PC-3 (cell line): ENCODE data around the gene PLA2G4A. TPM values are rescaled to one million over a fixed set of nuclear protein-coding genes. Genes with fewer than 3 reads are reported as not detected.

ENCODE experiments used
- ATAC-seq: fragments of 200-7000 bp; cut with Tn5 transposase; 2 replicates; pipeline ENCODE4 v1.9.1; 2020; ENCODE audit warnings: mild to moderate bottlenecking, moderate library complexity
- BruUV-seq: library from RNA; stranded (reverse); fragments of 400-500 nt; replicated peaks from 2 replicates; lab custom pipeline; 2021; lab: Mats Ljungman, UMichigan
- CTCF ChIA-PET: fragments of 300-600 bp; sonication (Branson Sonifier 250); formaldehyde crosslinking; loops from one replicate; lab custom pipeline; 2022; ENCODE audit warnings: antibody characterized with exemption; lab: Charles Lee
- POLR2A ChIA-PET: fragments of 300-600 bp; sonication (Branson Sonifier 250); formaldehyde crosslinking; loops from one replicate; lab custom pipeline; 2022; ENCODE audit warnings: antibody characterized with exemption; ENCODE audit not compliant: unreplicated experiment; lab: Charles Lee
- DNase-seq: peaks from one replicate; pipeline ENCODE4 v3.0.0-alpha.2; 2015
- H2AFZ ChIP-seq: fragments of 300-600 bp; sonication (generic); 2 replicates; pipeline ENCODE4 v1.6.0; 2016; ENCODE audit warnings: antibody characterized with exemption, low read length
- H3F3A ChIP-seq: fragments of 300-600 bp; sonication (generic); one replicate; pipeline ENCODE4 v1.6.0; 2017; ENCODE audit warnings: antibody characterized with exemption, low read length, control low read depth, mild to moderate bottlenecking; ENCODE audit not compliant: unreplicated experiment
- H3K27ac ChIP-seq: fragments of 300-600 bp; sonication (generic); 2 replicates; pipeline ENCODE4 v1.5.1; 2016; ENCODE audit warnings: mild to moderate bottlenecking, low read length
- H3K27me3 ChIP-seq: fragments of 300-600 bp; sonication (generic); 2 replicates; pipeline ENCODE4 v1.6.1; 2016; ENCODE audit warnings: low read length, mixed read lengths
- H3K36me3 ChIP-seq: fragments of 300-600 bp; sonication (generic); 2 replicates; pipeline ENCODE4 v1.6.1; 2016; ENCODE audit warnings: low read depth, mixed run types, low read length, mixed read lengths
- H3K4me1 ChIP-seq: fragments of 300-600 bp; sonication (generic); 2 replicates; pipeline ENCODE4 v1.5.1; 2016; ENCODE audit warnings: low read length; ENCODE audit not compliant: insufficient read depth
- H3K4me2 ChIP-seq: fragments of 300-600 bp; sonication (generic); 2 replicates; pipeline ENCODE4 v1.6.0; 2016; ENCODE audit warnings: low read length
- H3K4me3 ChIP-seq: fragments of 300-600 bp; sonication (generic); 2 replicates; pipeline ENCODE4 v1.5.1; 2016; ENCODE audit warnings: mild to moderate bottlenecking, low read length, mixed read lengths
- H3K79me2 ChIP-seq: fragments of 300-600 bp; sonication (generic); 2 replicates; pipeline ENCODE4 v1.6.1; 2017; ENCODE audit warnings: low read length, mixed read lengths
- H3K9ac ChIP-seq: fragments of 300-600 bp; sonication (generic); 2 replicates; pipeline ENCODE4 v1.6.0; 2016; ENCODE audit warnings: mild to moderate bottlenecking, low read length
- H3K9me2 ChIP-seq: fragments of 300-600 bp; sonication (generic); replicated peaks from 2 replicates; pipeline ENCODE4 v1.6.1; 2016; ENCODE audit warnings: mixed run types, low read length, mixed read lengths
- H3K9me3 ChIP-seq: fragments of 300-600 bp; sonication (generic); 2 replicates; pipeline ENCODE4 v1.6.1; 2016; ENCODE audit warnings: low read length, mixed read lengths
- H4K20me1 ChIP-seq: fragments of 300-600 bp; sonication (generic); 2 replicates; pipeline ENCODE4 v1.6.1; 2016; ENCODE audit warnings: low read length, mixed read lengths
- EZH2 ChIP-seq: fragments of 300-600 bp; sonication (generic); IDR thresholded peaks from one replicate; pipeline ENCODE4 v1.6.1; 2017; ENCODE audit warnings: antibody characterized with exemption, mild to moderate bottlenecking, low read length; ENCODE audit not compliant: unreplicated experiment
- EZH2phosphoT487 ChIP-seq: fragments of 300-600 bp; sonication (generic); IDR thresholded peaks from 2 replicates; pipeline ENCODE4 v1.6.1; 2018; ENCODE audit warnings: mild to moderate bottlenecking, antibody characterized with exemption, low read length, borderline replicate concordance
- intact Hi-C: fragments of 100-400 bp; cut with micrococcal nuclease; formaldehyde crosslinking; loops from 2 replicates; pipeline ENCODE4 v1.9.0; 2023
- total RNA-seq: library from RNA; depleted of rRNA; stranded (reverse); fragments of >200 nt; gene quantifications from 2 replicates; pipeline ENCODE4 v1.2.3, GENCODE V29; 2014
- TF ChIP-seq, protein P1 (sequence below): fragments of 300-600 bp; sonication (generic); conservative IDR thresholded peaks from 2 replicates; pipeline ENCODE4 v1.5.1; 2017; ENCODE audit warnings: antibody characterized with exemption, low read depth, mild to moderate bottlenecking, low read length

The PLA2G4A gene
- total RNA-seq, 1 experiment from 2014 or later: 2.3 TPM

DNA sequence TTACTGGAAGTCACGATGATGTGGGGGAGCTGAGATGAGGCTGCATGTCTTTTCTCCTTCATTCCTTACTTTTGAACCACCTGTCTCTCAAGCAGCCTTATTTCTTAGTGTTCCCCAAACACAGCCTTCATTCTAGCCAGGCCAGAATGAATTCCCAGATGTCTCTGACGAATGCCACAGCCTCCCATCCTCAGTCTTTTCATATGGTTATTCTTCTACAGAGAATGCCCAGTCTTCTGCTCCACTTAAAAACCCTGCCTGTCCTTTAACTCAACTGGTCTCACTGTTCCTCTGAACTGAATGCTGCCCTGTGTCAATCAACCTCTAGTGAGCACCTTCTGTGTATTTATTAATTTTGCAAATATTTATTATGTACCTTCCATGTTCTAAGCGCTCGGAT is 156.2 kb downstream of the PLA2G4A start:
- H3K9me2 ChIP-seq: no peaks in the 10 kb centered on the region
- H3K27me3 ChIP-seq: no peaks in the 10 kb centered on the region
- ChIA-PET POLR2A (interaction anchor here (0.5 kb wide), 1 partner anchor 601 kb away, joined by 4 read pairs; no protein-coding TSS in a partner anchor), CTCF (no interaction called here)
- intact Hi-C loops: loop anchor here (5.0 to 10.0 kb wide), 2 partner anchors 178 to 580 kb away; no protein-coding TSS in a partner anchor
- no peaks in the 10 kb centered on the region for H3K79me2 ChIP-seq
- TF ChIP-seq EZH2phosphoT487 (no peak), EZH2 (no peak)
- TF ChIP-seq, protein P1, sequence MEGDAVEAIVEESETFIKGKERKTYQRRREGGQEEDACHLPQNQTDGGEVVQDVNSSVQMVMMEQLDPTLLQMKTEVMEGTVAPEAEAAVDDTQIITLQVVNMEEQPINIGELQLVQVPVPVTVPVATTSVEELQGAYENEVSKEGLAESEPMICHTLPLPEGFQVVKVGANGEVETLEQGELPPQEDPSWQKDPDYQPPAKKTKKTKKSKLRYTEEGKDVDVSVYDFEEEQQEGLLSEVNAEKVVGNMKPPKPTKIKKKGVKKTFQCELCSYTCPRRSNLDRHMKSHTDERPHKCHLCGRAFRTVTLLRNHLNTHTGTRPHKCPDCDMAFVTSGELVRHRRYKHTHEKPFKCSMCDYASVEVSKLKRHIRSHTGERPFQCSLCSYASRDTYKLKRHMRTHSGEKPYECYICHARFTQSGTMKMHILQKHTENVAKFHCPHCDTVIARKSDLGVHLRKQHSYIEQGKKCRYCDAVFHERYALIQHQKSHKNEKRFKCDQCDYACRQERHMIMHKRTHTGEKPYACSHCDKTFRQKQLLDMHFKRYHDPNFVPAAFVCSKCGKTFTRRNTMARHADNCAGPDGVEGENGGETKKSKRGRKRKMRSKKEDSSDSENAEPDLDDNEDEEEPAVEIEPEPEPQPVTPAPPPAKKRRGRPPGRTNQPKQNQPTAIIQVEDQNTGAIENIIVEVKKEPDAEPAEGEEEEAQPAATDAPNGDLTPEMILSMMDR: no peak
- no TSS peak for BruUV-seq
- ATAC-seq: no peak
- H3K4me3 ChIP-seq: no peak overlapping the region
- H2AFZ ChIP-seq: no peak overlapping the region
- no peak overlapping the region for H3K4me2 ChIP-seq
- H3K36me3 ChIP-seq: no peaks in the 10 kb centered on the region
- 0 out of 2 replicates have a peak overlapping the region, but pooled peaks have one; percentile 35 for H3K9ac ChIP-seq
- no peaks in the 10 kb centered on the region for H3F3A ChIP-seq
- H4K20me1 ChIP-seq: no peaks in the 10 kb centered on the region
- no peaks in the 10 kb centered on the region for H3K4me1 ChIP-seq
- no peak overlapping the region for H3K27ac ChIP-seq
- H3K9me3 ChIP-seq: no peaks in the 10 kb centered on the region
- no peak for DNase-seq

DNA sequence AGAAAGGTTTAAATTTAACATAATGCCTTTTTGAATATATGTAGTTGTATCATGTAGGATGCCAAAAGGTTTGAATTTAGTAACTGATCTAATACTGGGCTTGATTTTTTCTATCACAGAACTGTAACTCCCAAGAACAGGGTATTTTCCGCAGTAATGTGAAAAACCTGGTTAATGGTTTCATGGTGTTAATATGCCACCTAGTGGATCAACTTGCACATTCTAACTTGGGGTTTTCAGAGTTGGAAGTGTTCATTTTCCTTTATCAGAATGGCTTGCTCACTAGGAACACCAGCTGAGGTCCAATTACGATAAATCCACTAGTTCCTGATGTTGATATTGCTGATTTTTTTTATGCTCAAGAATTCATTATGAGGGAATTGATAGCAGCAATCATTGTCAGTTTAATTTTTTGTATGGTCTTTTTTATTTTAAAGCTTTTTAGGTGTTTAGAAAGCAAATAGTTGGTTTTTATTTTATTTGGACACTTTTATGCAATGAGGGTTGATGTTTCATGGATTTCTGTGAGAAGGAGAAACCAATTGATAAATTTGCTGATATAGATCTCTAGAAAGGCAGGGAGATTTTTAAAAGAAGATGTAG is 157.2 kb downstream of the PLA2G4A start:
- Histone ChIP-seq H2AFZ (no peak overlapping the region), H3K4me3 (no peak overlapping the region), H3K9ac (peak overlapping the region; percentile 35; the same call in 1 of the 2 replicates), H3K36me3 (no peaks in the 10 kb centered on the region), H3K27ac (no peak overlapping the region), H3F3A (no peaks in the 10 kb centered on the region), H3K27me3 (no peaks in the 10 kb centered on the region), H3K4me2 (no peak overlapping the region), H3K9me3 (no peaks in the 10 kb centered on the region), H4K20me1 (no peaks in the 10 kb centered on the region), H3K79me2 (no peaks in the 10 kb centered on the region), H3K9me2 (no peaks in the 10 kb centered on the region), H3K4me1 (no peaks in the 10 kb centered on the region)
- intact Hi-C loops: loop anchor here (1.0 to 10.0 kb wide), 5 partner anchors 69 to 581 kb away; no protein-coding TSS in a partner anchor
- ATAC-seq (peak; percentile 59), DNase-seq (peak; percentile 73)
- TF ChIP-seq, protein P1: peak; percentile 77
- TF ChIP-seq EZH2: no peak
- ChIA-PET POLR2A (no interaction called here), CTCF (interaction anchor here (0.6 to 1.3 kb wide), 3 partner anchors 31 to 180 kb away, joined by 3 to 5 read pairs (median 3); no protein-coding TSS in a partner anchor)
- BruUV-seq: no TSS peak

DNA sequence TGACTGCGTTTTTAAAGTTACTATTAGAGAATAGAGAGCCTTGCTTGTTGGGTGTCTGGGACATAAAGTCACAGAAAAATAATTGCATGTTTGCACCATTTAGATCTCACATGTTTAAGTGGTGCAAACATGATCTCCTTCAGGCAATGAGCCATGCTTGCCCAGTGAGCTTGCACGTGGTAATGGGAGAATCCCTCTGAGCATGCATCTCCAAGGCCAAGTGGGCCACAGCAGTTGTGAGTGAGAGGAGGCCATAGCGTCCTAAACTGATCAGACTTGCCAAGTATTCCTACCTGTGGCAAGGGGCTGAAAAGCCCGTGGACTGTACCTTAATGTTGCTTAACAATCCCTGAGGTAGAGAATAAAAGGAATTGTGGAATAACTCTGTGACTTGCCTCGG is 158.3 kb downstream of the PLA2G4A start:
- H3K4me3 ChIP-seq: no peak overlapping the region
- H3F3A ChIP-seq: no peaks in the 10 kb centered on the region
- ChIA-PET POLR2A (no interaction called here), CTCF (interaction anchor here (1.3 kb wide), 1 partner anchor 181 kb away, joined by 3 read pairs; no protein-coding TSS in a partner anchor)
- intact Hi-C loops: loop anchor here (5.0 to 10.0 kb wide), 2 partner anchors 180 to 582 kb away; no protein-coding TSS in a partner anchor
- no peak overlapping the region for H3K27ac ChIP-seq
- no peaks in the 10 kb centered on the region for H3K9me2 ChIP-seq
- no peak for ATAC-seq
- no peak overlapping the region for H3K9ac ChIP-seq
- H4K20me1 ChIP-seq: no peaks in the 10 kb centered on the region
- no peak overlapping the region for H2AFZ ChIP-seq
- TF ChIP-seq EZH2 (no peak), EZH2phosphoT487 (no peak)
- TF ChIP-seq, protein P1: no peak
- no peaks in the 10 kb centered on the region for H3K79me2 ChIP-seq
- H3K4me2 ChIP-seq: no peak overlapping the region
- no peaks in the 10 kb centered on the region for H3K9me3 ChIP-seq
- no peaks in the 10 kb centered on the region for H3K27me3 ChIP-seq
- no peaks in the 10 kb centered on the region for H3K4me1 ChIP-seq
- no peaks in the 10 kb centered on the region for H3K36me3 ChIP-seq
- BruUV-seq: no TSS peak
- no peak for DNase-seq
